ENCODE data around the gene NEDD9. TPM values are rescaled to one million over a fixed set of nuclear protein-coding genes. Genes with fewer than 3 reads are reported as not detected.

The NEDD9 gene
- total and polyA plus RNA-seq, 4 donors, result 11.3 to 252 (median 38.4) TPM

DNA sequence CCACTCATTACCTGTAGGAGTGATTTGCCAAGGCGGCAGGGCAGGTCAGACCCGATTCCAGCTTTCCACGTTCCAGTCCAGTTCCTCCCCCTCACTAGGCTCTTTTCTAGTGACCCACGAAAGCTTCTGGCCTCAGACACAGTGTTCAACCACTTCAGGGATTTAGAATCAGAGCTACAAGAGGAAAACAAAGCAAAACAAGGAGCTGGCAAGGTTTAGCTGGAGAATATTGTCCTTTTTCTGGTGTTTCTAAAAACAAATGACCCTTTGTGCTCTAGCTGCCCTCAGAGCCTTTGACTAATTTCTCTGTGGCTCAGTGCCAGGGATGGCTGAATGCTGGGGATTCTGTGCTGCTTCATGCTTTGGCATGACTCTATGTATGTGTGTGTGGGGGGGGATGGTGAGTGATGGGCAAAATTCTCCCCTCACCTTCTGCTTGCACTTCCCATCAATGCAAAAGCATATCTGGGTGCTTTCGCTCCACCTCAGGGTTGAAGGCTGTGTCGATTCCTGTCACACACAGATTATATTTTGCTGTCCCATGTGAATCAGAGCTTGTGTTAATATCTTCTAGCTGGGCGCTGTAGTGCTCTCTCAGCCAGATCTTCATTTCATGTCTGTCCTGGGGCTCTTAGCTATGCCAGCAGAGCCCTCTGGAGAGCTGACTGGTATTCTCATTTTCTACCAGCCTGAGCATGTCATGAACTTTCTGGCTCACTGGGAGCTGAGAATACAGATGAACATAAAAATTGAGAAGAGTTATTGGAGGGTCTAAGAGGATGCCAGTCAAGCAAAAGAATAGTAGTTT is 19.3 kb upstream of the NEDD9 start:
- 10 to 15% methylated on average over 7 of the region's 7 CpGs for WGBS, 2 donors
- ATAC-seq (ENCODE audit: low FRiP score) (peak; percentile 89), DNase-seq (peak; percentile 76 to 80)
- Histone ChIP-seq H3K4me1 (ENCODE audit: control insufficient read depth in 1 of 2, insufficient read depth in 2 of 2, low read length in 2 of 2) (peaks cover 4 to 7% of the 10 kb centered on the region in 2 donors), H3K9me3 (ENCODE audit: control insufficient read depth, low read length) (no peaks in the 10 kb centered on the region), H3K36me3 (ENCODE audit: control insufficient read depth in 1 of 2, insufficient read depth in 2 of 2, low read length in 1 of 2) (no peaks in the 10 kb centered on the region), H3K27me3 (ENCODE audit: control insufficient read depth in 1 of 2, insufficient read depth in 2 of 2, low read length in 1 of 2) (no peaks in the 10 kb centered on the region), H3K27ac (ENCODE audit: low read depth in 1 of 2, low read length in 2 of 2) (peak overlapping the region; percentile 18 to 97), H3K4me3 (ENCODE audit: low read length in 2 of 2) (no peak overlapping the region)
- intact Hi-C loops (cut with DNase I), result loop anchor here in 1 of 2 donors (2.0 to 5.0 kb wide), 2 partner anchors 15 to 66 kb away; no protein-coding TSS in a partner anchor

DNA sequence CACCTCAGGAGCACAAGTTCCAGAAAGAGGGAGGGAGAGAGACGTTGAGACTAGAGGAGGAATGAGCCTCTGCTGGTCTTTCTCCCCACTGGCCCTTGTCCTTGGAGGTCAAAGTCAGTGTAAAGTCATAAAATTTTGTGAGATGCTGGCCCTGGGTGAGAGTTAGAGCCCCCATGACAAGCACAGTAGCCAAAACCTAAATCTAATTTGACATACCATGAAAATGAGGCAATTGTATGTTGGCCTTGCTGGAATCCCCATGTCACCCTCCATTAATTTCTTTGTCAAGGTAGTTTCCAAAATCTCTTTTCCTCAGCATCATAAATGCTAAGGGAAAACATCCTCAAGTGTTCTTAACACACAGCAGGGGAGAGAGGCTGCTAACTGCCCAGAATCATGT is 17.6 kb upstream of the NEDD9 start:
- Histone ChIP-seq H3K4me1 (ENCODE audit: control insufficient read depth in 1 of 2, insufficient read depth in 2 of 2, low read length in 2 of 2) (peaks cover 4 to 12% of the 10 kb centered on the region in 2 donors), H3K9me3 (ENCODE audit: control insufficient read depth, low read length) (no peaks in the 10 kb centered on the region), H3K27ac (ENCODE audit: low read depth in 1 of 2, low read length in 2 of 2) (peak overlapping the region in 1 of 2 donors; percentile 17), H3K36me3 (ENCODE audit: control insufficient read depth in 1 of 2, insufficient read depth in 2 of 2, low read length in 1 of 2) (no peaks in the 10 kb centered on the region), H3K4me3 (ENCODE audit: low read length in 2 of 2) (no peak overlapping the region), H3K27me3 (ENCODE audit: control insufficient read depth in 1 of 2, insufficient read depth in 2 of 2, low read length in 1 of 2) (no peaks in the 10 kb centered on the region)
- 82 to 89% methylated on average over 1 of the region's 1 CpG for WGBS, 2 donors
- no peak for ATAC-seq (ENCODE audit: low FRiP score)
- no peak for DNase-seq
- intact Hi-C loops (cut with DNase I), result loop anchor here in 1 of 2 donors (2.0 to 5.0 kb wide), 2 partner anchors 13 to 67 kb away; no protein-coding TSS in a partner anchor

DNA sequence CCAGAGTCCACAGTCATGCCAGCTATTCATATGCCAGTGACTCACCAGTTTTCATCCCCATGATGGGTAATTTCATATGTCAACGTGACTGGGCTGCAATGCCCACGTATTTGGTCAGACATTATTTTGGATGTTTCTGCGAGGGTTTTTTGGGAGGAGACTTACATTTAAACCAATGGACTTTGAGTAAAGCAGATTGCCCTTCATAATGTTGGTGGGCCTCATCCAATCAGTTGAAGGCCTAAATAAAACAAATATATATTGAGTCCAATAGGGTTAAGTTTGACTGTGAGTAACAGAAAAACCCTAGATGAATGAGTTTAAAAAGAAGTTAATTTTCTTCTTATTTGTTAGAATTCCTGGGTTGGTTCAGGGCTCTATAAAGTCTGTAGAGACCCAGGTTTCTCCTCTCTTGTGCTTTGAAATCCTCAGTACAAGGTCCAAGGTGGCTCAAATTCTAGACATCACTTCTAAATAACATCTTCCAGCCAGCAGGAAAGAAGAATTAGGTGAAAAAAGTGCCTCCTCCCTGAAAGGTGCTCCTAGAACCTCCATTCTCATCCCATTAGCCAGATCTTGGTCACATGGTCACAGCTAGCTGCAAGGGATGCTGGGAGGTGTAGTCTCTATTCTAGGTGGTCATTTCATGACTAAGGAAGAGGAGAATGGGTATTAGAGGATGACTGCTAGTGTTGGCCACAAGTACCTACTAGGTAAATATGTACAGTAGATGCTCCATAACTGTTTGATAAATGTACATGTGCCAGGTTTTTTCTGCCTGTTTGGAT is 16.7 kb upstream of the NEDD9 start:
- Histone ChIP-seq H3K27ac (ENCODE audit: low read depth in 1 of 2, low read length in 2 of 2) (no peak overlapping the region), H3K9me3 (ENCODE audit: control insufficient read depth, low read length) (no peaks in the 10 kb centered on the region), H3K27me3 (ENCODE audit: control insufficient read depth in 1 of 2, insufficient read depth in 2 of 2, low read length in 1 of 2) (no peaks in the 10 kb centered on the region), H3K4me1 (ENCODE audit: control insufficient read depth in 1 of 2, insufficient read depth in 2 of 2, low read length in 2 of 2) (peaks cover 4 to 15% of the 10 kb centered on the region in 2 donors), H3K4me3 (ENCODE audit: low read length in 2 of 2) (no peak overlapping the region), H3K36me3 (ENCODE audit: control insufficient read depth in 1 of 2, insufficient read depth in 2 of 2, low read length in 1 of 2) (no peaks in the 10 kb centered on the region)
- no peak for DNase-seq
- no peak for ATAC-seq (ENCODE audit: low FRiP score)
- intact Hi-C loops (cut with DNase I), result no loop called here
- 96% methylated on average over 3 of the region's 3 CpGs for WGBS, 2 donors

DNA sequence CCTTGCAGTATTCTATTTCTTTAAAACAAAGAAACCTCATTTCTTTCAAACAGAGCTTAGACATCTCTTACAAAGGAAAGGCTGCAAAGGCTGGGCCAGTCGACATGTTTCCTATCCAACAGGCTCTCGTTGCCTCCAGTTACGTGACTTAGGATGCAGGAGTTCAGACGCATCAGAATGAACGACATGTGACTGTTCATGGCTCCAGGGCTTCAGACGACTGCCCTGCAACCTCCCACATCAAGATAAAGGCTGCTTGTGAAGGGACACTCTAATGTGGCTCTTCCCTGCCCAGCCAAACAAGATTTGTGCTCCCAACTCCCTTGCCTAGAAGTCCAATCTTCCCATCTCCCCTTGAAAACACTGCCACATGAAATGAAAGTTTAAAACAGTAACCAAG is 14.3 kb upstream of the NEDD9 start:
- no peaks in the 10 kb centered on the region for H3K36me3 ChIP-seq (ENCODE audit: control insufficient read depth in 1 of 2, insufficient read depth in 2 of 2, low read length in 1 of 2)
- no peak for DNase-seq
- ATAC-seq (ENCODE audit: low FRiP score), result no peak
- 80 to 85% methylated on average over 6 of the region's 6 CpGs for WGBS, 2 donors
- intact Hi-C loops (cut with DNase I), result no loop called here
- peaks cover 6 to 8% of the 10 kb centered on the region in 2 donors for H3K4me1 ChIP-seq (ENCODE audit: control insufficient read depth in 1 of 2, insufficient read depth in 2 of 2, low read length in 2 of 2)
- H3K9me3 ChIP-seq (ENCODE audit: control insufficient read depth, low read length), result no peaks in the 10 kb centered on the region
- no peak overlapping the region for H3K4me3 ChIP-seq (ENCODE audit: low read length in 2 of 2)
- no peaks in the 10 kb centered on the region for H3K27me3 ChIP-seq (ENCODE audit: control insufficient read depth in 1 of 2, insufficient read depth in 2 of 2, low read length in 1 of 2)
- peak overlapping the region in 1 of 2 donors; percentile 97 for H3K27ac ChIP-seq (ENCODE audit: low read depth in 1 of 2, low read length in 2 of 2)

DNA sequence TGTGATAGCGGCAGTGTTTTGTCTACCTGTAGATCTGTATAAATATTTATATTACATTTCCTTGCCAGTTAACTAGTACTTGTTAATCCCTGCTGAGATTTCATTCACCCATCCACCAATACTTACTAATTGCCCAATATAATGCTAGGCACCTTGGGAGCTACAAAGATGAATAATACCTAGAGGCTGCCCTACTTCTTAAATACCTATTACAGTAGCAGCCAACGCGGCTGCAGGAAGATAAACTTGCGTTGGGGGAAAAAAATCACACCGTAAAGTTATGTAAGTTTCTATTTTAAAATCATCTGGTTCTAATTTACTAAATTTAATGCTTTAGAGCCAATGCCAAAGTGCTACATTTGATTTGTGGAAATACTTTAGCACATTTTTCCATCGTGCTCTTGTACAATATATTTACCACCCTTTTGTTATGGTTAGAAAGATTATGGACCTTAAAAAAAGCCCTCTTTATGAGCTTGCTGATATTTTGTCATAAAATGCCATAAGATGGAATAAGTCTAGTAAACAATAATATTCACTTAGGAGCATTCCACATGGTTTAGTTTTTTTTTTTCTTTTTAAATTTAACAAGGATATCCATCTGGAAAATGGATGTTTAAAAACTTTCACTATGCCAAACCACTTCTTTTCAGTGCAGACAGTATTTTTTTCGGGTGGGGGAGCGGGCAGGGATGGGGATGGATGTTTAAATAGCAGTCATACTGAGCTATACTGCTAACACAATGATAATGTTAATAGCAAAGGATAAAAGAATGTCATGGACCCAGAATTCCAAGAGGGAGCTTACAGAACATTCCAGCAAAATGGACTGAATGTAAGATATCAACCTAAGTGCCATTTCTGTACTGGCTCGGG is 13.2 kb upstream of the NEDD9 start:
- no peak for ATAC-seq (ENCODE audit: low FRiP score)
- Histone ChIP-seq H3K27me3 (ENCODE audit: control insufficient read depth in 1 of 2, insufficient read depth in 2 of 2, low read length in 1 of 2) (no peaks in the 10 kb centered on the region), H3K4me3 (ENCODE audit: low read length in 2 of 2) (no peak overlapping the region), H3K4me1 (ENCODE audit: control insufficient read depth in 1 of 2, insufficient read depth in 2 of 2, low read length in 2 of 2) (peaks cover 6 to 8% of the 10 kb centered on the region in 2 donors), H3K9me3 (ENCODE audit: control insufficient read depth, low read length) (no peaks in the 10 kb centered on the region), H3K36me3 (ENCODE audit: control insufficient read depth in 1 of 2, insufficient read depth in 2 of 2, low read length in 1 of 2) (no peaks in the 10 kb centered on the region), H3K27ac (ENCODE audit: low read depth in 1 of 2, low read length in 2 of 2) (peak overlapping the region; percentile 73 to 97)
- intact Hi-C loops (cut with DNase I), result no loop called here
- DNase-seq, result no peak
- 7 to 10% methylated on average over 9 of the region's 9 CpGs for WGBS, 2 donors

DNA sequence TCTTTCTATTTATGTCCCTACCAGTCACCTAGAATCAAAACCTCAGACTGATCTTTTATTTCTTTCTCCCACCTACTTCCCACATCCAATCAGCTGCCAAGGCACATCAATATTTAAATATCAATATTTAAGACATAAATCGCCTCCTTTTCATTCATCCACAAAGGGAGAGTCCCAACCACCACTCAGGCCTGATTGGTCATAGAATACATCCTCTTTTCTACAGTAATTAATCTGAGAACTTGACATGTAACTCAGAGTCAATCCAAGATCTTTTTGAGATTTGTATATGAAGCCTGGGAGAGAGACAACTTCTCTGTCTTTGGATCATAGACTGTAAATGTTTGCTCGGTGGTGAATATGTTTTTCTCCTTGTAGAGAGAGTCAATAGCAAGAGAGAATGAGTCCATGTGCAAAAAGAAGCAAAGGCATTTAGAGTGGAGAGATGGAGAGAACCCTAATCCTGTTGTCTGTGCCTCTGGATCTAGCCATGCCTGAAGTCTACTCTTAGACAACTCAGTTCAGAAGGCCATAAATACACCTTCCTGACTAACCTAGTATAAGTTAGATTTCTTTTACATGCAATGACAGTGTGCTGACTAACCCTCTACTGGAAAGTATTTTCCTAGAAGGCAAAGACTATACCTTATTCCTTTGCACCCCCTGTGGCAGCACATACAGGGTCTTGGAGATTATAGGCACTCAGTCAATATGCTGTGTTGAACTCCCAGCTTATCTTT is 12.1 kb upstream of the NEDD9 start:
- intact Hi-C loops (cut with DNase I), result loop anchor here (5.0 kb wide), 3 partner anchors 73 to 253 kb away; no protein-coding TSS in a partner anchor
- Histone ChIP-seq H3K9me3 (ENCODE audit: control insufficient read depth, low read length) (no peaks in the 10 kb centered on the region), H3K27ac (ENCODE audit: low read depth in 1 of 2, low read length in 2 of 2) (peak overlapping the region in 1 of 2 donors; percentile 76), H3K4me3 (ENCODE audit: low read length in 2 of 2) (no peak overlapping the region), H3K4me1 (ENCODE audit: control insufficient read depth in 1 of 2, insufficient read depth in 2 of 2, low read length in 2 of 2) (peaks cover 2 to 8% of the 10 kb centered on the region in 2 donors), H3K36me3 (ENCODE audit: control insufficient read depth in 1 of 2, insufficient read depth in 2 of 2, low read length in 1 of 2) (no peaks in the 10 kb centered on the region), H3K27me3 (ENCODE audit: control insufficient read depth in 1 of 2, insufficient read depth in 2 of 2, low read length in 1 of 2) (no peaks in the 10 kb centered on the region)
- no peak for DNase-seq
- no peak for ATAC-seq (ENCODE audit: low FRiP score)
- 49 to 72% methylated on average over 2 of the region's 2 CpGs for WGBS, 2 donors

DNA sequence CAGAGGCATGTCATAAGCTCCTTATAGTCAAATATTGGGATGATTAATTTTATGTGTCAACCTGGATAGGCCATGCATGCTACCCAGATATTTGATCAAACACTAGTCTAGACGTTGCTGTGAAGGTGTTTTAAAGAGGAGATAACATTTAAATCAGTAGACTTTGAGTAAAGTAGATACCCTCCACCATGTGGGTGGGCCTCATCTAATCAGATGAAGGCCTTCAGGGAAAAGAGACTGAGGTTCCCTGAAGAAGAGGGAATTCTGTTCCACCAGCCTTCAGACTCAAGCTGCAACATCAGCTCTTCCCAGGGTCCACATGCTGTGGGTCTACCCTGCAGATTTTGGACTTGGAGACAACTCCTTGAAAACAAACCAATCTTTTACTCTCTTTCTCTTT is 11.4 kb upstream of the NEDD9 start:
- Histone ChIP-seq H3K36me3 (ENCODE audit: control insufficient read depth in 1 of 2, insufficient read depth in 2 of 2, low read length in 1 of 2) (no peaks in the 10 kb centered on the region), H3K4me3 (ENCODE audit: low read length in 2 of 2) (no peak overlapping the region), H3K4me1 (ENCODE audit: control insufficient read depth in 1 of 2, insufficient read depth in 2 of 2, low read length in 2 of 2) (peaks cover 2 to 8% of the 10 kb centered on the region in 2 donors), H3K27ac (ENCODE audit: low read depth in 1 of 2, low read length in 2 of 2) (no peak overlapping the region), H3K27me3 (ENCODE audit: control insufficient read depth in 1 of 2, insufficient read depth in 2 of 2, low read length in 1 of 2) (no peaks in the 10 kb centered on the region), H3K9me3 (ENCODE audit: control insufficient read depth, low read length) (no peaks in the 10 kb centered on the region)
- intact Hi-C loops (cut with DNase I), result loop anchor here (5.0 kb wide), 3 partner anchors 73 to 253 kb away; no protein-coding TSS in a partner anchor
- no peak for ATAC-seq (ENCODE audit: low FRiP score)
- DNase-seq, result no peak
- WGBS, 2 donors, result 83 to 86% methylated on average over 1 of the region's 1 CpG

Data from aorta (tissue), 5 donors.